ENCODE results near the gene KRTAP12-3.
A peak's percentile ranks its signal among the peaks of the same experiment; 100 is the strongest.

DNA sequence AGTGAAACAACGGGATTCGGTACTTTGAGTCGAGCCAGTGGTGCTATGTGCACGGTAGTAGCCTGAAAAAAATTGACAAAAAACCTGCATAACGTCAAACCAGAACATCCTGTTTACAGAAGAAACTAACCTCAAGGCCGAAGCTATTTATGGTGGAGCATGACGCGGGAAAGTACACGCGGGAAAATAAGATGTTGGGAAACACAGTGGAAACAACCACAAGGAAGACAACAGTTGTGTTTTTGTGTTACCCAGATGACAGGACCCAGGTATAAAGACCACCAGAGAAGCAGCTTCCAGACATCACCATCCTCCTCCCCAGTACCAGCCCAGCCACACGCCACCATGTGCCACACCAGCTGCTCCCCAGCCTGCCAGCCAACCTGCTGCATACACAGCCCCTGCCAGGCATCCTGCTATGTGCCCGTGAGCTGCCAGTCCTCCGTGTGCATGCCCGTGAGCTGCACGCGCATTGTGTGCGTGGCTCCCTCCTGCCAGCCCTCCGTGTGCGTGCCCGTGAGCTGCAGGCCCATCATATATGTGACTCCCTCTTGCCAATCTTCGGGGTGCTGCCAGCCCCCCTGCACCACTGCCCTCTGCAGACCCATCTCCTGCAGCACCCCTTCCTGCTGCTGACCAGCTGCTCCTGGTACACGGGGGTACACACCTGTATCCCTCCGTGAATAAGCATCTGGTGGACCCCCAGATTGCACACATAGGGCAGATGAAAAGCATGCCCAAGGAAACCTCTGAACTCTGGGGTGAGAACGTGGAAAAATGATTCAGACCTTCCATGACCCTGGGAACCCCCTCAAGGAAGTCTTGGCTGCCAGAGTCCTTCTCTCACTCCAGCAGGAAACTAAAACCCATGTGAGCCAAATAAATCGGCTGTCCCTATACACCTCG is at the start of gene KRTAP12-3:
- TF ChIP-seq, protein P1, sequence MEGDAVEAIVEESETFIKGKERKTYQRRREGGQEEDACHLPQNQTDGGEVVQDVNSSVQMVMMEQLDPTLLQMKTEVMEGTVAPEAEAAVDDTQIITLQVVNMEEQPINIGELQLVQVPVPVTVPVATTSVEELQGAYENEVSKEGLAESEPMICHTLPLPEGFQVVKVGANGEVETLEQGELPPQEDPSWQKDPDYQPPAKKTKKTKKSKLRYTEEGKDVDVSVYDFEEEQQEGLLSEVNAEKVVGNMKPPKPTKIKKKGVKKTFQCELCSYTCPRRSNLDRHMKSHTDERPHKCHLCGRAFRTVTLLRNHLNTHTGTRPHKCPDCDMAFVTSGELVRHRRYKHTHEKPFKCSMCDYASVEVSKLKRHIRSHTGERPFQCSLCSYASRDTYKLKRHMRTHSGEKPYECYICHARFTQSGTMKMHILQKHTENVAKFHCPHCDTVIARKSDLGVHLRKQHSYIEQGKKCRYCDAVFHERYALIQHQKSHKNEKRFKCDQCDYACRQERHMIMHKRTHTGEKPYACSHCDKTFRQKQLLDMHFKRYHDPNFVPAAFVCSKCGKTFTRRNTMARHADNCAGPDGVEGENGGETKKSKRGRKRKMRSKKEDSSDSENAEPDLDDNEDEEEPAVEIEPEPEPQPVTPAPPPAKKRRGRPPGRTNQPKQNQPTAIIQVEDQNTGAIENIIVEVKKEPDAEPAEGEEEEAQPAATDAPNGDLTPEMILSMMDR (IDR thresholded peaks at IDR 0.05 in 8 of 11, conservative IDR thresholded peaks at IDR 0.05 in 3 of 11): no peak
- TF ChIP-seq POLR2AphosphoS5 (IDR thresholded peaks at IDR 0.05): peak; percentile 52 to 80 (median 69)
